ENCODE results near the gene YWHAB. TPM values are rescaled to one million over a fixed set of nuclear protein-coding genes. Genes with fewer than 3 reads are reported as not detected.

Gene YWHAB
- total RNA-seq, 2 experiments from 2014 or later: 163 to 167 TPM

GRCh38 chr20:44938637-44939036, 53.1 kb downstream of the YWHAB start:
- Histone ChIP-seq H3K27me3 (ENCODE audit: control insufficient read depth in 1 of 2, insufficient read depth in 2 of 2, low read length in 2 of 2) (no peaks in the 10 kb centered on the region), H3K9me3 (ENCODE audit: control insufficient read depth in 1 of 2, insufficient read depth in 1 of 2, low read length in 2 of 2) (no peaks in the 10 kb centered on the region), H3K36me3 (ENCODE audit: insufficient read depth, low read length) (peaks cover 62% of the 10 kb centered on the region), H3K27ac (ENCODE audit: low read depth in 1 of 2, low read length in 2 of 2) (no peak overlapping the region), H3K4me1 (ENCODE audit: insufficient read depth, low read length) (no peaks in the 10 kb centered on the region), H3K4me3 (ENCODE audit: low read length) (no peak overlapping the region)
- no peaks in the 10 kb centered on the region for H3K27me3 Mint-ChIP-seq
- no peak for ATAC-seq (ENCODE audit: poor library complexity)
- no peaks in the 10 kb centered on the region for H3K9me3 Mint-ChIP-seq
- H3K4me3 Mint-ChIP-seq: no peak overlapping the region
- peak overlapping the region; percentile 47 for H3K27ac Mint-ChIP-seq
- DNase-seq: no peak
- no peaks in the 10 kb centered on the region for H3K4me1 Mint-ChIP-seq (ENCODE audit: low read depth)
- no peak for TF ChIP-seq CTCF (IDR thresholded peaks at IDR 0.05)
- ChIA-PET POLR2A (no interaction called here), CTCF (no interaction called here)
- peaks cover 68% of the 10 kb centered on the region for H3K36me3 Mint-ChIP-seq (ENCODE audit: low read depth)
- intact Hi-C loops (cut with DNase I, micrococcal nuclease): loop anchor here in 1 of 2 experiments (5.0 kb wide), 1 partner anchor 159 kb away; no protein-coding TSS in a partner anchor

- ChIA-PET CTCF (no interaction called here), POLR2A (no interaction called here)
- no peak for TF ChIP-seq CTCF (IDR thresholded peaks at IDR 0.05)
- Histone ChIP-seq H3K9me3 (ENCODE audit: control insufficient read depth in 1 of 2, insufficient read depth in 1 of 2, low read length in 2 of 2) (no peaks in the 10 kb centered on the region), H3K4me3 (ENCODE audit: low read length) (no peak overlapping the region), H3K4me1 (ENCODE audit: insufficient read depth, low read length) (no peaks in the 10 kb centered on the region), H3K27me3 (ENCODE audit: control insufficient read depth in 1 of 2, insufficient read depth in 2 of 2, low read length in 2 of 2) (no peaks in the 10 kb centered on the region), H3K36me3 (ENCODE audit: insufficient read depth, low read length) (peaks cover 73% of the 10 kb centered on the region), H3K27ac (ENCODE audit: low read depth in 1 of 2, low read length in 2 of 2) (no peak overlapping the region)
- Mint-ChIP-seq H3K36me3 (ENCODE audit: low read depth) (peaks cover 93% of the 10 kb centered on the region), H3K4me3 (no peak overlapping the region), H3K4me1 (ENCODE audit: low read depth) (no peaks in the 10 kb centered on the region), H3K27ac (no peak overlapping the region), H3K27me3 (no peaks in the 10 kb centered on the region), H3K9me3 (no peaks in the 10 kb centered on the region)
- no peak for DNase-seq
- intact Hi-C loops (cut with DNase I, micrococcal nuclease): no loop called here
- ATAC-seq (ENCODE audit: poor library complexity): no peak
These were observed 55.7 kb downstream of the YWHAB start for GRCh38 chr20:44941120-44941691.

GRCh38 chr20:44942264-44942973, 56.9 kb downstream of the YWHAB start:
- ATAC-seq (ENCODE audit: poor library complexity) (no peak), DNase-seq (no peak)
- no peak overlapping the region for H3K4me3 Mint-ChIP-seq
- POLR2A ChIA-PET: interaction anchor here (0.6 kb wide), 1 partner anchor 10 kb away, joined by 3 read pairs; no protein-coding TSS in a partner anchor
- no peaks in the 10 kb centered on the region for H3K27me3 Mint-ChIP-seq
- Histone ChIP-seq H3K4me3 (ENCODE audit: low read length) (no peak overlapping the region), H3K9me3 (ENCODE audit: control insufficient read depth in 1 of 2, insufficient read depth in 1 of 2, low read length in 2 of 2) (no peaks in the 10 kb centered on the region), H3K27me3 (ENCODE audit: control insufficient read depth in 1 of 2, insufficient read depth in 2 of 2, low read length in 2 of 2) (no peaks in the 10 kb centered on the region), H3K36me3 (ENCODE audit: insufficient read depth, low read length) (peaks cover 82% of the 10 kb centered on the region), H3K27ac (ENCODE audit: low read depth in 1 of 2, low read length in 2 of 2) (no peak overlapping the region), H3K4me1 (ENCODE audit: insufficient read depth, low read length) (no peaks in the 10 kb centered on the region)
- H3K27ac Mint-ChIP-seq: no peak overlapping the region
- no peaks in the 10 kb centered on the region for H3K9me3 Mint-ChIP-seq
- CTCF ChIA-PET: interaction anchor here (0.6 kb wide), 1 partner anchor 52 kb away, joined by 3 read pairs; no protein-coding TSS in a partner anchor
- intact Hi-C loops (cut with DNase I, micrococcal nuclease): no loop called here
- no peaks in the 10 kb centered on the region for H3K4me1 Mint-ChIP-seq (ENCODE audit: low read depth)
- TF ChIP-seq CTCF (IDR thresholded peaks at IDR 0.05): no peak
- H3K36me3 Mint-ChIP-seq (ENCODE audit: low read depth): peaks cover 92% of the 10 kb centered on the region

All from CD4-positive, alpha-beta T cell (primary cell).